ENCODE measurements around the gene SLC2A13.
"Not testable (repeated sequence)": the region's sequence is repeated elsewhere in the genome, so short reads cannot be mapped to it uniquely, and the experiment has no call there.

Gene SLC2A13

DNA sequence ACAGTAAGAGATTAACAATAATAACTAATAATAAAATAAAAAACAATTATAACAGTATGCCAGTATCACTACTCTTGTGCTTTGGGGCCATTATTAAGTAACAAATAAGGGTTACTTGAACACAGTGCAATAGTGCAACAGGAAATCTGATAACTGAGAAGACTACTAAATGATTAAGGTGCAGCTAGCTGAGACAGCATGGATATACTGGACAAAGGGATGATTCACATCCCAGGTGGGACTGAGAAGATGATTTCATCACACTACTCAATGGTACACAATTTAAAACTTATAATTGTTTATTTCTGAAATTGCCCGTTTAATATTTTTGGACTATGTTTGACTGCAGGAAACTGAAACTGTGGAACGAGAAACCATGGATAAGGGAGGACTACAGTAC is 317.6 kb downstream of the SLC2A13 start:
- Histone ChIP-seq H3K36me3 (replicated peaks) (no peaks in the 10 kb centered on the region), H3K4me3 (ENCODE audit: low read depth, low read length) (no peak overlapping the region), H3K27me3 (replicated peaks) (no peaks in the 10 kb centered on the region), H3K27ac (no peak overlapping the region)
- TF ChIP-seq, protein P1, sequence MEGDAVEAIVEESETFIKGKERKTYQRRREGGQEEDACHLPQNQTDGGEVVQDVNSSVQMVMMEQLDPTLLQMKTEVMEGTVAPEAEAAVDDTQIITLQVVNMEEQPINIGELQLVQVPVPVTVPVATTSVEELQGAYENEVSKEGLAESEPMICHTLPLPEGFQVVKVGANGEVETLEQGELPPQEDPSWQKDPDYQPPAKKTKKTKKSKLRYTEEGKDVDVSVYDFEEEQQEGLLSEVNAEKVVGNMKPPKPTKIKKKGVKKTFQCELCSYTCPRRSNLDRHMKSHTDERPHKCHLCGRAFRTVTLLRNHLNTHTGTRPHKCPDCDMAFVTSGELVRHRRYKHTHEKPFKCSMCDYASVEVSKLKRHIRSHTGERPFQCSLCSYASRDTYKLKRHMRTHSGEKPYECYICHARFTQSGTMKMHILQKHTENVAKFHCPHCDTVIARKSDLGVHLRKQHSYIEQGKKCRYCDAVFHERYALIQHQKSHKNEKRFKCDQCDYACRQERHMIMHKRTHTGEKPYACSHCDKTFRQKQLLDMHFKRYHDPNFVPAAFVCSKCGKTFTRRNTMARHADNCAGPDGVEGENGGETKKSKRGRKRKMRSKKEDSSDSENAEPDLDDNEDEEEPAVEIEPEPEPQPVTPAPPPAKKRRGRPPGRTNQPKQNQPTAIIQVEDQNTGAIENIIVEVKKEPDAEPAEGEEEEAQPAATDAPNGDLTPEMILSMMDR (IDR thresholded peaks at IDR 0.05; ENCODE audit: low read depth, low read length, missing control alignments): no peak
- no peak for DNase-seq
- in situ Hi-C loops (cut with HindIII; ENCODE audit: low pct_ligation_motif_present, low sequenced_read_pairs): no loop called here

DNA sequence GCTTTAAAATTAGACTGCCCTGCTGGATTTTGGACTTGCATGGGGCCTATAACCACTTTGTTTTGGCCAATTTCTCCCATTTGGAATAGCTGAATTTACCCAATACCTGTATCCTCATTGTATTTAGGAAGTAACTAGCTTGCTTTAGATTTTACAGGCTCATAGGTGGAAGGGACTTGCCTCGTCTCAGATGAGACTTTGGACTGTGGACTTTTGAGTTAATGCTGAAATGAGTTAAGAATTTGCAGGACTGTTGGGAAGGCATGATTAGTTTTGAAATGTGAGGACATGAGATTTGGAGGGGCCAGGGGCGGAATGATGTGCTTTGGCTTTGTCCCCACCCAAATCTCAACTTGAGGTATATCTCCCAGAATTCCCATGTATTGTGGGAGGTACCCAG is 320.1 kb downstream of the SLC2A13 start:
- DNase-seq; H3K27me3 ChIP-seq (replicated peaks); H3K4me3 ChIP-seq (ENCODE audit: low read depth, low read length); H3K36me3 ChIP-seq (replicated peaks); in situ Hi-C loops (cut with HindIII; ENCODE audit: low pct_ligation_motif_present, low sequenced_read_pairs); H3K27ac ChIP-seq: not testable (repeated sequence)

DNA sequence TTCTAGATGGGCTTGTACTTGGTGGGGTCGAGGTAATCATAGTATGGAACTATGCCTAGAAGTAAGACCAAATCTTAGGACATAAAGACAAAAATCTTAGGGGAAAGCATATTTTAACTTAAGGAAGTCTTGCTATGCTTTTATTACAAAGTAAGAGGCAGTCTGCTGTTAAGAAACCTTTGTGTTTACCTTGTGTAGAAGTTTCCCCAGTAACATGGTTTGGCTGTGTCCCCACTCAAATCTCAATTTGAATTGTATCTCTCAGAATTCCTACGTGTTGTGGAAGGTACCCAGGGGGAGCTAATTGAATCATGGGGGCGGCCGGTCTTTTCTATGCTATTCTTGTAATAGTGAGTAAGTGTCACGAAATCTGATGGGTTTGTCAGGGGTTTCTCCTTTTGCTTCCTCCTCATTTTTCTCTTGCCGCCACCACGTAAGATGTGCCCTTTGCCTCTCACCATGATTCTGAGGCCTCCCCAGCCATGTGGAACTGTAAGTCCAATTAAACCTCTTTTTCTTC is 323.8 kb downstream of the SLC2A13 start:
- Histone ChIP-seq H3K27ac (no peak overlapping the region), H3K4me3 (ENCODE audit: low read depth, low read length) (no peak overlapping the region), H3K27me3 (replicated peaks) (no peaks in the 10 kb centered on the region), H3K36me3 (replicated peaks) (no peaks in the 10 kb centered on the region)
- in situ Hi-C loops (cut with HindIII; ENCODE audit: low pct_ligation_motif_present, low sequenced_read_pairs): no loop called here
- no peak for DNase-seq
- TF ChIP-seq, protein P1 (IDR thresholded peaks at IDR 0.05; ENCODE audit: low read depth, low read length, missing control alignments): no peak

DNA sequence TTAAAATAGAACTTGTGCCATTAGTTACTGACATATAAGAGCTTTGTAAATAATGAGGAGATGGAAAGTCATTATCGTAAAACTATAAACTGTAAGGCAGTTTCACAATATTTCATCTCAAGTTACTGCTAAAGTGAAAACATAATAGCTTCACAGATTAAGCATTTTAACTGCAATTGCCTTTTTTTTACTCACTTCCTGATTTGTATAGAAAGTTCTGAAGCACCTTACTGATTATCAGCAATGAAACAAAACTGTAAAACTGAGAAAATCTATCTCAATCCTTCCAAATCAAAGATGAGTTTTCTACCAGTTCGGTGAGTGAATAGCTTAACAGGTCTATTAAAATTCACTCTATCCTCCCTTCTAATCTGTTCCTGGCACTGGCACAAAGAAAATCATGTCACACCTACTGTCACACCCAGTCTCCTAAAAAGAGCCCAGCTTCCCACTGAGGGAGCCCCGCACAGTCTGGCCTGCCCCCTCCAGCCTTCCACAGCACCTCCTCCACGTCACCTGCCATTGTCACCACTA is 324.9 kb downstream of the SLC2A13 start:
- Histone ChIP-seq H3K36me3 (replicated peaks) (no peaks in the 10 kb centered on the region), H3K27ac (no peak overlapping the region), H3K4me3 (ENCODE audit: low read depth, low read length) (no peak overlapping the region), H3K27me3 (replicated peaks) (no peaks in the 10 kb centered on the region)
- no peak for DNase-seq
- in situ Hi-C loops (cut with HindIII; ENCODE audit: low pct_ligation_motif_present, low sequenced_read_pairs): no loop called here
- TF ChIP-seq, protein P1 (IDR thresholded peaks at IDR 0.05; ENCODE audit: low read depth, low read length, missing control alignments): no peak

DNA sequence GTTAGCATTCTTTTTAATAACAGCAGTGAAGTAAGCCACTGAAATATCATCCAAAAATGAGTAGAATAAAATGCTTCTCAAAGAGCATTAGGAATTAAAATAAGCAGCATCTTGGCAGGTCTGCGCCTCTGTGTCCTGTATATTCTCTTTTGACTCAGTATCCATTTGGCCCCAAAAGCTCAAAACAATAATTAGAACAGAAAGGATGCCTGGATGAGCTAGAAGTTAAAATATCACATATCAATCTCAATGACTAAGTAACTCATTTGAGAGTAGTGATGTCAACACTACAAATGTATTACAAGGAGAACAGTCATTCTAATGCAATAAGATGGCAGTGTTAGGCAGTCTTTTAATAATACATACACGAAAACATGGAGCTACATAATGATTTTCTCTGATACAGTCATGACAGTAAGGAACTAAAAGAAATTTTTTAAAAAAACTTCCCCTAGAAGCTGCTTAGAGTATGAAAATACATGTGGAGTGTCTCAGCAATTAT is 325.4 kb downstream of the SLC2A13 start:
- in situ Hi-C loops (cut with HindIII; ENCODE audit: low pct_ligation_motif_present, low sequenced_read_pairs): no loop called here
- TF ChIP-seq, protein P1 (IDR thresholded peaks at IDR 0.05; ENCODE audit: low read depth, low read length, missing control alignments): no peak
- no peak for DNase-seq
- Histone ChIP-seq H3K27ac (no peak overlapping the region), H3K27me3 (replicated peaks) (no peaks in the 10 kb centered on the region), H3K36me3 (replicated peaks) (no peaks in the 10 kb centered on the region), H3K4me3 (ENCODE audit: low read depth, low read length) (no peak overlapping the region)

DNA sequence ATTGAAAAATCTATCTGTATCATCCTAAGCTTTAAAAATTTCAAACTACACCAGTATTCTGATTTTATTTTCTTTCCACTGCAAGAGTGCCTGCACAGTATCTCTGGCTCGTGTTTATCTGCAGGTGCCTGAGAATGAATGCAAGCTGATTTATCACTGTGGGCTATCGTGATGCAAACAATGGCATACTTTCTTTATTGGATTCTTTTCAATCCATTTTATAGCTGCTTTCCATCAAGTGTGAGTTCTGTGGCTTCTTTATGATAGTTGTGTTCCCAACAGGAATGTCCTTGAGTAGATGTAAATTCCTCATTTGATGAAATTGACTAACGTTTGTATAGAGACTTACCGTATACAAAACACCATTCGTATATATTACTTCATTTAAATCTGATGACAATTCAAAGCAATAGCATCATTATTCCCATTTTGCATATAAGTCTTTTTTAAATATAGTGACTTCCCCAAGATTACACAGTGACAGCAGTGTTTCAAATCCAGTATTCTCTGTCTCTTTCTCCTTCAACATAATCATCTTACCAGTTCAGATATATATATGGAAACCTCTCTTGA is 326.0 kb downstream of the SLC2A13 start:
- in situ Hi-C loops (cut with HindIII; ENCODE audit: low pct_ligation_motif_present, low sequenced_read_pairs): no loop called here
- Histone ChIP-seq H3K4me3 (ENCODE audit: low read depth, low read length) (no peak overlapping the region), H3K27ac (no peak overlapping the region), H3K27me3 (replicated peaks) (no peaks in the 10 kb centered on the region), H3K36me3 (replicated peaks) (no peaks in the 10 kb centered on the region)
- TF ChIP-seq, protein P1 (IDR thresholded peaks at IDR 0.05; ENCODE audit: low read depth, low read length, missing control alignments): no peak
- DNase-seq: no peak
